Measurements from ENCODE around the gene MAP4K4. TPM values are rescaled to one million over a fixed set of nuclear protein-coding genes. Genes with fewer than 3 reads are reported as not detected.
A peak's percentile ranks its signal among the peaks of the same experiment; 100 is the strongest.

The MAP4K4 gene
- total and polyA plus RNA-seq, 4 donors = 19.7 to 91.7 (median 54.0) TPM

- peaks cover 0 to 13% (median 3%) of the 10 kb centered on the region in 4 donors for H3K36me3 ChIP-seq (ENCODE audit: control insufficient read depth in 4 of 4, insufficient read depth in 4 of 4, low read length in 4 of 4)
- peak overlapping the region in 1 of 2 donors; percentile 21 for H3K27ac ChIP-seq (ENCODE audit: low read depth in 1 of 2, low read length in 1 of 2)
- H3K27me3 ChIP-seq (ENCODE audit: control insufficient read depth in 3 of 3, insufficient read depth in 3 of 3, low read length in 2 of 3) = no peaks in the 10 kb centered on the region
- H3K9ac ChIP-seq (ENCODE audit: insufficient read depth in 1 of 2, low read length in 2 of 2) = no peak overlapping the region
- no peak for DNase-seq
- H3K4me3 ChIP-seq = no peak overlapping the region
- TF ChIP-seq, protein P1, sequence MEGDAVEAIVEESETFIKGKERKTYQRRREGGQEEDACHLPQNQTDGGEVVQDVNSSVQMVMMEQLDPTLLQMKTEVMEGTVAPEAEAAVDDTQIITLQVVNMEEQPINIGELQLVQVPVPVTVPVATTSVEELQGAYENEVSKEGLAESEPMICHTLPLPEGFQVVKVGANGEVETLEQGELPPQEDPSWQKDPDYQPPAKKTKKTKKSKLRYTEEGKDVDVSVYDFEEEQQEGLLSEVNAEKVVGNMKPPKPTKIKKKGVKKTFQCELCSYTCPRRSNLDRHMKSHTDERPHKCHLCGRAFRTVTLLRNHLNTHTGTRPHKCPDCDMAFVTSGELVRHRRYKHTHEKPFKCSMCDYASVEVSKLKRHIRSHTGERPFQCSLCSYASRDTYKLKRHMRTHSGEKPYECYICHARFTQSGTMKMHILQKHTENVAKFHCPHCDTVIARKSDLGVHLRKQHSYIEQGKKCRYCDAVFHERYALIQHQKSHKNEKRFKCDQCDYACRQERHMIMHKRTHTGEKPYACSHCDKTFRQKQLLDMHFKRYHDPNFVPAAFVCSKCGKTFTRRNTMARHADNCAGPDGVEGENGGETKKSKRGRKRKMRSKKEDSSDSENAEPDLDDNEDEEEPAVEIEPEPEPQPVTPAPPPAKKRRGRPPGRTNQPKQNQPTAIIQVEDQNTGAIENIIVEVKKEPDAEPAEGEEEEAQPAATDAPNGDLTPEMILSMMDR (IDR thresholded peaks at IDR 0.05; ENCODE audit: control extremely low read depth, extremely low read depth) = no peak
- no peak for ATAC-seq (ENCODE audit: insufficient read depth, low FRiP score)
- 80 to 88% methylated on average over 6 of the region's 6 CpGs for whole genome bisulfite sequencing, 2 donors
- H3K4me1 ChIP-seq (ENCODE audit: control insufficient read depth in 5 of 5, insufficient read depth in 5 of 5, low read length in 5 of 5) = peaks cover 8 to 47% (median 34%) of the 10 kb centered on the region in 5 donors
- no peaks in the 10 kb centered on the region for H3K9me3 ChIP-seq (ENCODE audit: control insufficient read depth in 4 of 4, insufficient read depth in 3 of 4, low read length in 3 of 4)
Observed at GRCh38 chr2:101821828-101822458, 124.4 kb downstream of the MAP4K4 start.

GRCh38 chr2:101823347-101823791 is 125.9 kb downstream of the MAP4K4 start:
- peak overlapping the region in 1 of 2 donors; percentile 27 for H3K27ac ChIP-seq (ENCODE audit: low read depth in 1 of 2, low read length in 1 of 2)
- H3K4me3 ChIP-seq = no peak overlapping the region
- DNase-seq (peak in 1 of 3 donors; percentile 54), ATAC-seq (ENCODE audit: insufficient read depth, low FRiP score) (peak; percentile 50)
- H3K36me3 ChIP-seq (ENCODE audit: control insufficient read depth in 4 of 4, insufficient read depth in 4 of 4, low read length in 4 of 4) = peaks cover 1 to 19% (median 3%) of the 10 kb centered on the region in 4 donors
- no peaks in the 10 kb centered on the region for H3K27me3 ChIP-seq (ENCODE audit: control insufficient read depth in 3 of 3, insufficient read depth in 3 of 3, low read length in 2 of 3)
- TF ChIP-seq, protein P1 (IDR thresholded peaks at IDR 0.05; ENCODE audit: control extremely low read depth, extremely low read depth) = peak; percentile 43
- H3K9ac ChIP-seq (ENCODE audit: insufficient read depth in 1 of 2, low read length in 2 of 2) = no peak overlapping the region
- no peaks in the 10 kb centered on the region for H3K9me3 ChIP-seq (ENCODE audit: control insufficient read depth in 4 of 4, insufficient read depth in 3 of 4, low read length in 3 of 4)
- H3K4me1 ChIP-seq (ENCODE audit: control insufficient read depth in 5 of 5, insufficient read depth in 5 of 5, low read length in 5 of 5) = peaks cover 10 to 51% (median 44%) of the 10 kb centered on the region in 5 donors
- WGBS, 2 donors = 39 to 40% methylated on average over 14 of the region's 14 CpGs

GRCh38 chr2:101823859-101824258 is 126.4 kb downstream of the MAP4K4 start:
- 73 to 80% methylated on average over 4 of the region's 4 CpGs for WGBS, 2 donors
- no peak overlapping the region for H3K27ac ChIP-seq (ENCODE audit: low read depth in 1 of 2, low read length in 1 of 2)
- H3K4me3 ChIP-seq = no peak overlapping the region
- peaks cover 6 to 50% (median 42%) of the 10 kb centered on the region in 5 donors for H3K4me1 ChIP-seq (ENCODE audit: control insufficient read depth in 5 of 5, insufficient read depth in 5 of 5, low read length in 5 of 5)
- peaks cover 1 to 19% (median 3%) of the 10 kb centered on the region in 4 donors for H3K36me3 ChIP-seq (ENCODE audit: control insufficient read depth in 4 of 4, insufficient read depth in 4 of 4, low read length in 4 of 4)
- no peak for DNase-seq
- H3K9ac ChIP-seq (ENCODE audit: insufficient read depth in 1 of 2, low read length in 2 of 2) = no peak overlapping the region
- no peaks in the 10 kb centered on the region for H3K9me3 ChIP-seq (ENCODE audit: control insufficient read depth in 4 of 4, insufficient read depth in 3 of 4, low read length in 3 of 4)
- H3K27me3 ChIP-seq (ENCODE audit: control insufficient read depth in 3 of 3, insufficient read depth in 3 of 3, low read length in 2 of 3) = no peaks in the 10 kb centered on the region
- no peak for ATAC-seq (ENCODE audit: insufficient read depth, low FRiP score)
- TF ChIP-seq, protein P1 (IDR thresholded peaks at IDR 0.05; ENCODE audit: control extremely low read depth, extremely low read depth) = no peak

Measured in lung (tissue), 12 donors.